Liver (tissue), 9 donors: Measurements from ENCODE around the gene HMGCL. TPM values are rescaled to one million over a fixed set of nuclear protein-coding genes. Genes with fewer than 3 reads are reported as not detected.
"Not testable (repeated sequence)": the region's sequence is repeated elsewhere in the genome, so short reads cannot be mapped to it uniquely, and the experiment has no call there.

Experiments
- DNase-seq: peaks from one replicate; pipeline ENCODE4 v3.0.0-alpha.2; 2017; ENCODE audit warnings: low spot score
- H3K27ac ChIP-seq, 2 donors: one replicate each; pipeline ENCODE4 v1.7.0; 2013; ENCODE audit warnings: inconsistent platforms in 2 of 2, low read length in 2 of 2, control low read depth in 1 of 2, low read depth in 1 of 2, mild to moderate bottlenecking in 1 of 2
- H3K27me3 ChIP-seq, 4 donors: one replicate each; pipeline versions ENCODE4 v1.6.1 to v1.7.0; 2013; ENCODE audit warnings: low read length in 3 of 4, inconsistent platforms in 1 of 4, mild to moderate bottlenecking in 1 of 4, moderate library complexity in 1 of 4; ENCODE audit not compliant: control insufficient read depth in 4 of 4, insufficient read depth in 4 of 4
- H3K36me3 ChIP-seq, 4 donors: one replicate each; pipeline versions ENCODE4 v1.6.1 to v1.7.0; 2013; ENCODE audit warnings: low read length in 3 of 4, mild to moderate bottlenecking in 3 of 4, low read depth in 1 of 4, moderate library complexity in 1 of 4; ENCODE audit not compliant: control insufficient read depth in 4 of 4, insufficient read depth in 3 of 4
- H3K4me1 ChIP-seq, 4 donors: one replicate each; pipeline versions ENCODE4 v1.6.1 to v1.7.0; 2013; ENCODE audit warnings: low read length in 3 of 4, mild to moderate bottlenecking in 3 of 4, moderate library complexity in 1 of 4; ENCODE audit not compliant: control insufficient read depth in 4 of 4, insufficient read depth in 4 of 4
- H3K4me3 ChIP-seq, 3 donors: one replicate each; pipeline versions ENCODE4 v1.6.1 to v1.7.0; 2013; ENCODE audit warnings: low read length in 3 of 3, control low read depth in 1 of 3, low read depth in 1 of 3, mild to moderate bottlenecking in 1 of 3
- H3K9ac ChIP-seq, 2 donors: one replicate each; pipeline ENCODE4 v1.7.0; 2013; ENCODE audit warnings: low read length in 2 of 2, mild to moderate bottlenecking in 2 of 2, moderate library complexity in 2 of 2, control low read depth in 1 of 2, low read depth in 1 of 2
- H3K9me3 ChIP-seq, 4 donors: one replicate each; pipeline versions ENCODE4 v1.6.1 to v1.7.0; 2013; ENCODE audit warnings: low read length in 3 of 4; ENCODE audit not compliant: control insufficient read depth in 4 of 4
- EGR1 ChIP-seq, 2 donors: IDR thresholded peaks; 2 replicates each; pipeline ENCODE4 v1.6.1; 2016 to 2018; ENCODE audit warnings: antibody characterized with exemption in 2 of 2, low read depth in 2 of 2
- HNF4A ChIP-seq, 2 donors: conservative IDR thresholded peaks; 2 replicates each; pipeline ENCODE4 v1.6.1; 2016; ENCODE audit warnings: antibody characterized with exemption in 2 of 2, mild to moderate bottlenecking in 2 of 2
- RAD21 ChIP-seq, 2 donors: IDR thresholded peaks; 2 replicates each; pipeline ENCODE4 v1.6.1; 2016; ENCODE audit warnings: antibody characterized with exemption in 2 of 2, mild to moderate bottlenecking in 2 of 2
- RXRA ChIP-seq, 2 donors: IDR thresholded peaks; 2 replicates each; pipeline ENCODE4 v1.6.1; 2017 to 2018; ENCODE audit warnings: antibody characterized with exemption in 2 of 2, mild to moderate bottlenecking in 1 of 2
- TAF1 ChIP-seq: conservative IDR thresholded peaks from 2 replicates; pipeline ENCODE4 v1.6.1; 2016; ENCODE audit warnings: antibody characterized with exemption, mild to moderate bottlenecking
- WGBS: extraction: QIAGEN DNeasy Blood & Tissue Kit; methylation state at CpG from one replicate; pipeline ENCODE4 v1.1.7; 2013; 5-methylcytosine and 5-hydroxymethylcytosine counted together
- polyA plus RNA-seq, 2 donors: library from polyadenylated mRNA; stranded (reverse) in 1 of 2; unstranded in 1 of 2; fragments of 200-250 nt in 1 of 2; fragments of >200 nt in 1 of 2; fragmentation: Nextera tagmentation in 1 of 2; extraction: Ambion mirVana in 1 of 2; gene quantifications; one replicate each; pipeline versions ENCODE4 v1.2.1 to v1.2.3, GENCODE V29; 2013 to 2015
- total RNA-seq, 2 donors: library from RNA; depleted of rRNA; stranded (reverse); fragments of >200 nt; gene quantifications; one replicate each; pipeline ENCODE4 v1.2.3, GENCODE V29; 2014
- TF ChIP-seq, protein P1 (sequence below): IDR thresholded peaks from 2 replicates; pipeline ENCODE4 v1.6.1; 2016; ENCODE audit warnings: antibody characterized with exemption
- TF ChIP-seq, protein P2 (sequence below): IDR thresholded peaks from 2 replicates; pipeline ENCODE4 v1.6.1; 2016; ENCODE audit warnings: antibody characterized with exemption
- TF ChIP-seq, protein P3 (sequence below): IDR thresholded peaks from 2 replicates; pipeline ENCODE4 v1.6.1; 2016; ENCODE audit warnings: antibody characterized with exemption, mild to moderate bottlenecking
- TF ChIP-seq, protein P4 (sequence below): IDR thresholded peaks from 2 replicates; pipeline ENCODE4 v1.6.1; 2016; ENCODE audit warnings: antibody characterized with exemption
- donor health status: healthy.
- donor health status: healthy.
- donor health status: healthy.
- donor health status: healthy.
- donor health status: healthy.

Gene HMGCL
- total and polyA plus RNA-seq, 4 donors: 68.2 to 198 (median 149) TPM

DNA sequence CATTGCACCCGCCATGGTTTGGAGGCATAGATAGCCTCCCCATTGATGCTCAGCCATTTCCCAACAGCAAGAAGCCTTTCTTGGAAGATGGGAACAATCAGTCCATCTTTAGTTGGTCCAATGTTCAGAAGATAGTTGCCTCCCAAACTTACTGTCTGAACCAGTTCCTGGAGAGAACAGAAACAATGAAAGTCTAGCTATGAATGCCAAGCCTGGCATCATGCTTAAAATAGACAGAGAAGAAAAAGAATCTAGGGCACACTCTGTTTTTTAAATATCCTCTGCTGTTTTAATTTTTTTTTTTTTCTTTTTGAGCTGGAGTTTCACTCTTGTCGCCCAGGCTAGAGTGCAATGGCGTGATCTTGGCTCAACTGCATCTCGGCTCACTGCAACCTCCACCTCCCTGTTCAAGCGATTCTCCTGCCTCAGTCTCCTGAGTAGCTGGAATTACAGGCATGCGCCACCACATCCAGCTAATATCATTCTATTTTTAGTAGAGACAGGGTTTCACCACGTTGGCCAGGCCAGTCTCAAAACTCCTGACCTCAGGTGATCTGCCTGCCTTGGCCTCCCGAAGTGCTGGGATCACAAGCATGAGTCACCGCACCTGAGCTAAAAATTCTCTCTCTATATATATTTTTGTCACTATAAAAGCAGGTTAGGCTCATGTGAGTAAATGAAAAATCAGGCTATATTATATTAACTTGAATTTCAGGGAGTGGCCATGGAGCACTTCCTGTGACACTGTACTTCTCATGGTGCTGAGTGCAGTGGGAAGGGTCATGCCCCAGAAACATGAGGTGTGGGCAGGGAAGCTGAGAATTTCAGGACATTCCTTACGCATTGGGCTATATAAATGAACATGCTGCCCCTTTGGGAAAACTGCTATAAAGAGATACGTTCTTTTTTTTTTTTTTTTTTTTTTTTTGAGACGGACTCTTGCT lies 23.7 kb upstream of the HMGCL start:
- no peak overlapping the region for H3K4me3 ChIP-seq
- H3K4me1 ChIP-seq: no peaks in the 10 kb centered on the region
- H3K27me3 ChIP-seq: no peaks in the 10 kb centered on the region
- H3K36me3 ChIP-seq: peaks cover 3 to 25% (median 18%) of the 10 kb centered on the region in 4 donors
- no peak for DNase-seq
- no peak overlapping the region for H3K9ac ChIP-seq
- TF ChIP-seq, protein P1, sequence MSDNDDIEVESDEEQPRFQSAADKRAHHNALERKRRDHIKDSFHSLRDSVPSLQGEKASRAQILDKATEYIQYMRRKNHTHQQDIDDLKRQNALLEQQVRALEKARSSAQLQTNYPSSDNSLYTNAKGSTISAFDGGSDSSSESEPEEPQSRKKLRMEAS: no peak
- TF ChIP-seq, protein P2, sequence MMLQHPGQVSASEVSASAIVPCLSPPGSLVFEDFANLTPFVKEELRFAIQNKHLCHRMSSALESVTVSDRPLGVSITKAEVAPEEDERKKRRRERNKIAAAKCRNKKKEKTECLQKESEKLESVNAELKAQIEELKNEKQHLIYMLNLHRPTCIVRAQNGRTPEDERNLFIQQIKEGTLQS: no peak
- TF ChIP-seq TAF1 (no peak), RAD21 (IDR thresholded peaks at IDR 0.05) (no peak), HNF4A (conservative IDR thresholded peaks at IDR 0.05) (no peak), RXRA (IDR thresholded peaks at IDR 0.05) (no peak), EGR1 (IDR thresholded peaks at IDR 0.05; ENCODE audit: low read depth in 2 of 2) (no peak)
- TF ChIP-seq, protein P3, sequence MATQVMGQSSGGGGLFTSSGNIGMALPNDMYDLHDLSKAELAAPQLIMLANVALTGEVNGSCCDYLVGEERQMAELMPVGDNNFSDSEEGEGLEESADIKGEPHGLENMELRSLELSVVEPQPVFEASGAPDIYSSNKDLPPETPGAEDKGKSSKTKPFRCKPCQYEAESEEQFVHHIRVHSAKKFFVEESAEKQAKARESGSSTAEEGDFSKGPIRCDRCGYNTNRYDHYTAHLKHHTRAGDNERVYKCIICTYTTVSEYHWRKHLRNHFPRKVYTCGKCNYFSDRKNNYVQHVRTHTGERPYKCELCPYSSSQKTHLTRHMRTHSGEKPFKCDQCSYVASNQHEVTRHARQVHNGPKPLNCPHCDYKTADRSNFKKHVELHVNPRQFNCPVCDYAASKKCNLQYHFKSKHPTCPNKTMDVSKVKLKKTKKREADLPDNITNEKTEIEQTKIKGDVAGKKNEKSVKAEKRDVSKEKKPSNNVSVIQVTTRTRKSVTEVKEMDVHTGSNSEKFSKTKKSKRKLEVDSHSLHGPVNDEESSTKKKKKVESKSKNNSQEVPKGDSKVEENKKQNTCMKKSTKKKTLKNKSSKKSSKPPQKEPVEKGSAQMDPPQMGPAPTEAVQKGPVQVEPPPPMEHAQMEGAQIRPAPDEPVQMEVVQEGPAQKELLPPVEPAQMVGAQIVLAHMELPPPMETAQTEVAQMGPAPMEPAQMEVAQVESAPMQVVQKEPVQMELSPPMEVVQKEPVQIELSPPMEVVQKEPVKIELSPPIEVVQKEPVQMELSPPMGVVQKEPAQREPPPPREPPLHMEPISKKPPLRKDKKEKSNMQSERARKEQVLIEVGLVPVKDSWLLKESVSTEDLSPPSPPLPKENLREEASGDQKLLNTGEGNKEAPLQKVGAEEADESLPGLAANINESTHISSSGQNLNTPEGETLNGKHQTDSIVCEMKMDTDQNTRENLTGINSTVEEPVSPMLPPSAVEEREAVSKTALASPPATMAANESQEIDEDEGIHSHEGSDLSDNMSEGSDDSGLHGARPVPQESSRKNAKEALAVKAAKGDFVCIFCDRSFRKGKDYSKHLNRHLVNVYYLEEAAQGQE: no peak
- TF ChIP-seq, protein P4, sequence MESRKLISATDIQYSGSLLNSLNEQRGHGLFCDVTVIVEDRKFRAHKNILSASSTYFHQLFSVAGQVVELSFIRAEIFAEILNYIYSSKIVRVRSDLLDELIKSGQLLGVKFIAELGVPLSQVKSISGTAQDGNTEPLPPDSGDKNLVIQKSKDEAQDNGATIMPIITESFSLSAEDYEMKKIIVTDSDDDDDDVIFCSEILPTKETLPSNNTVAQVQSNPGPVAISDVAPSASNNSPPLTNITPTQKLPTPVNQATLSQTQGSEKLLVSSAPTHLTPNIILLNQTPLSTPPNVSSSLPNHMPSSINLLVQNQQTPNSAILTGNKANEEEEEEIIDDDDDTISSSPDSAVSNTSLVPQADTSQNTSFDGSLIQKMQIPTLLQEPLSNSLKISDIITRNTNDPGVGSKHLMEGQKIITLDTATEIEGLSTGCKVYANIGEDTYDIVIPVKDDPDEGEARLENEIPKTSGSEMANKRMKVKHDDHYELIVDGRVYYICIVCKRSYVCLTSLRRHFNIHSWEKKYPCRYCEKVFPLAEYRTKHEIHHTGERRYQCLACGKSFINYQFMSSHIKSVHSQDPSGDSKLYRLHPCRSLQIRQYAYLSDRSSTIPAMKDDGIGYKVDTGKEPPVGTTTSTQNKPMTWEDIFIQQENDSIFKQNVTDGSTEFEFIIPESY: no peak
- 92% methylated on average over 12 of the region's 12 CpGs for WGBS
- H3K27ac ChIP-seq: no peak overlapping the region
- H3K9me3 ChIP-seq: no peaks in the 10 kb centered on the region

DNA sequence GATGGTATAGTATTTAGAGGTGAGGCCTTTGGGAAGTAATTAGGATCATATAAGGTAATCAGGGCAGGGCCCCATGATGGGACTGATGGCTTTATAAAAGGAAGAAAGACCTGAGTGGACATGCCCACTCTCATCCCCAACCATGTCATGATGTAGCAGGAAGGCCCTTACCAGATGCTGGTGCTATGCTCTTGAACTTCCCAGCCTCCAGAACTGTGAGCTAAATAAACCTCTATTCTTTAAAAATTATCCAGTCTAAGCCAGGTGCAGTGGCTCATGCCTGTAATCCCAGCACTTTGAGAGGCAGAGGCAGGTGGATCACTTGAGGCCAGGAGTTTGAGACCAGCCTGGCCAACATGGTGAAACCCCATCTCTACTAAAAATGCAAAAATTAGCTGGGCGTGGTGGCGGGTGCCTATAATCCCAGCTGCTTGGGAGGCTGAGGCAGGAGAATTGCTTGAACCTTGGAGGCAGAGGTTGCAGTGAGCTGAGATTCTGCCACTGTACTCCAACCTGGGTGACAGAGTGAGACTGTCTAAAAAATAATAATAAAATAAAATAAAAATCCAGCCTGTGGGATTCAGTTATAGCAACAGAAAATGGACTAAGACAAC lies 22.4 kb upstream of the HMGCL start:
- H3K4me3 ChIP-seq, H3K9ac ChIP-seq, DNase-seq, H3K4me1 ChIP-seq, H3K9me3 ChIP-seq, H3K27ac ChIP-seq, H3K27me3 ChIP-seq: not testable (repeated sequence)
- peaks cover 3 to 25% (median 18%) of the 10 kb centered on the region in 4 donors for H3K36me3 ChIP-seq
- WGBS: 99% methylated on average over 2 of the region's 2 CpGs
